ENCODE results near the gene MYRF. TPM values are rescaled to one million over a fixed set of nuclear protein-coding genes. Genes with fewer than 3 reads are reported as not detected.

The MYRF gene
- 0.30 and 0.35 TPM in 2 replicates for total RNA-seq (2014; rRNA removed; shearing (Covaris generic))
- 2.4 and 4.8 TPM in 2 replicates for polyA plus RNA-seq (2014; cell fraction: nucleus; rRNA removed)

DNA sequence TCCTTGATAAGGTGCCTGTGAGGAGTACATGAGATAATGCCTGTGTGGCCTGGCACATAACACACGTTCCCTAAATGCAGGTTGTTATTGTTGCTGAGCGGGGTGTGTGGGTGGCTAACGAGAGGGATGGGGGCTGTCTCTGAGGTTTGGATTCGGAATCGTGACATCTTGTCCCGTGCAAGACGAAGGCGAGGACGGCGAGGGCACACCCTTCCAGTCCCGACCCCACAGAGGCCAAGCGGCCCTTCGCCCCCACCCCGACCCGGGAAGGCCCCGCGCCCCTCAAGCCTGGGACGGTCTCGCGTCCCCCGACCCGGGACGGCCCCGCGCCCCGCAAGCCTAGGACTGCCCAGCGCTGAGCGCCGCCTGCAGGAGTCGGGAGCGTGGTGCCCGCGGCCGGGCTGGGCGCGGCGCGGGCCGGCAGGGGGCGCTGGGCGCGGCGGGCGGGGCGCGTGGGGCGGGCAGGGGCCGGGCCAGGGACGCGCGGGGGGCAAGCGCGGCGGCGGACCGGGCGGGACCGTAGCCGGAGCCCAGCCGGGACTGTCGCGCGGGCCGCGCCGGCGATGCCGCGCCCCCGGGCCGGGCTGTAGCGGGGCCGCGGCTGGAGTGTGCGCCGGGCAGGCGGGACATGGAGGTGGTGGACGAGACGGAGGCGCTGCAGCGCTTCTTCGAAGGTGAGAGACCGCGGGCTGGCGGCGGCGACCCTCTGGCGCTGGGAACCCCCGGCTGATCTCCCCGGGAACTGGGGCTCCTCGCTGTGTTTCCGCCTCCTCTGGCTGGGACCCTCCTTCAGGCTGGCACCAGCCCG is at the start of gene MYRF:
MYRF (plus strand) TSS at position 520 of the 808 bp plus-strand sequence; CDS start at position 629, 109 bp downstream.
- peak; percentile 34 for DNase-seq (ENCODE audit: extremely low read depth, low read depth)

GRCh38 chr11:61702701-61703312 is 49.6 kb upstream of the MYRF start:
- no peak for DNase-seq (ENCODE audit: extremely low read depth, low read depth)

- no peak for DNase-seq (ENCODE audit: extremely low read depth, low read depth)
Observed at GRCh38 chr11:61704838-61705237, 47.6 kb upstream of the MYRF start.

GRCh38 chr11:61706452-61707400 is 45.7 kb upstream of the MYRF start:
- DNase-seq (ENCODE audit: extremely low read depth, low read depth), result no peak

GRCh38 chr11:61707574-61707973 is 44.9 kb upstream of the MYRF start:
- DNase-seq (ENCODE audit: extremely low read depth, low read depth), result no peak

DNA sequence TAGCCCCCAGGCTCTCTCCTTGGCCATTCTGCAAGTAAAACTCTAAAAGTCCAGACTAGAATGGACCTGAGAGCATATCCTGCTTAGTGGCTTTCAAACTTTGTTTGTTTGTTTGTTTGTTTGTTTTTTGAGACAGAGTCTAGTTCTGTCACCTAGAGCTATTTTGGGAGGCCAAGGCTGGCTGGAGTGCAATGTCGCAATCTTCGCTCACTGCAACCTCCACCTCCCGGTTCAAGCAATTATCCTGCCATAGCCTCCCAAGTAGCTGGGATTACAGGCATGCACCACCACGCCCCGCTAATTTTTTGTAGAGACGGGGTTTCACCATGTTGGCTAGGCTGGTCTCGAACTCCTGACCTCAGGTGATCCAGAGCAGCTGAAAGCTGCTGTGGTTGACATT is 43.3 kb upstream of the MYRF start:
- no peak for DNase-seq (ENCODE audit: extremely low read depth, low read depth)

DNA sequence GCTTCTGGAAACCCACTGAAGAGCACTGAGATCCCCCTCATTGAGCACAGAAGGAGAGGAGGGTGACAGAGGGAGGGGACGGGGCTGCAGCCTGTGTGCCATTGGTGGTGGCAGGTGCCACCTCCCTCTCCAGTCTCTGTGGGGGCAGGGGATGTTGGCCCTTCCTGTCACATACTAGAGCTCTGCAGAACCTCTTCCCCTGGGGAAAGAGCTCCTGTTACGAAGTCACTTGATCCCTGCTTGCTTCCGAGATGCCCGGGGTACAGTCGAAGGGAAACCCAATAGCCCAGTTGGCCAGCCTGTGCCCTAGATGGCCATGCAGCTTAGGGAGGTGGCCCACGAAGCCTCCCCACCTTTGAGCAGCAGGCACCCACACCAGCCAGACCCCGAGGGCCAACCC is 42.9 kb upstream of the MYRF start:
- no peak for DNase-seq (ENCODE audit: extremely low read depth, low read depth)

DNA sequence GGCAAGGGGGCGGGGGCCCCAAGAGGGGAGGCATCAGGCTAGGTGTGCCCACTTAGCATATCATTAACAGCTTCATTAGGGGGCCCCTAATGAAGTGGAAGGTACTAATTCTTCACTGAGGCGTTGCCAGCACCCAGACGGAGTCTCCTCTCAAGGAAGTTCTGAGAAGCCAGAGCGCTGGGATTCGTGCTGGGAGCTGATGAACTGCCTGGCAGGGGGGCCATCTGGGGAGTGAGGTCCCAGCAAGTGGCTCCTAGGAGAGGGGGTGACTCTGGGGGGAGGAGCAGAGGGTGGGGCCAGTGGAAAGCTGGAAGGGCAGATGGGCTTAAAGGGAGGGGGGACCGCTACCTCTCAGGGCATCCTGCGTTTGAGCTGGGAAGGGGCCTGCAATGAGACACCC is 42.4 kb upstream of the MYRF start:
- DNase-seq (ENCODE audit: extremely low read depth, low read depth), result no peak

DNA sequence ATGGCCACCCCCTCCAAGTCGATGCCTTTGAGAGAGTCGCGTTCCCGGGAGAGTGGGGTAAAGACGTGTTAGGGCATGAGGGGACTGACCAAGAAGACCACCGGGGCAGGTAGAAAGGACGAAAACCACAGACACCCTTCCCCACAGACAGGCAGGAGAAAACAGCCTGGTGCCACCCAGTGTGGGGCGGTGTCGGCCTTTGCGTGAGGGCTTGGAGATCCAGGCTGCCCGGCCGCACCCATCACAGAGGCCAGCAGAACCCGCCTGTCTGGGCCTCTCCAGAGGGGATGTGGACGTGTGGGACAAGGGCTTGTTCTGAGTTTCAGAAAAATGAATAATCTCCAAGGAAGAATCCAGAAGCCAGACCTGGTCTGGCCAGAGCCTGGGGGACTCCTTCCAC is 41.4 kb upstream of the MYRF start:
- DNase-seq (ENCODE audit: extremely low read depth, low read depth), result no peak

GRCh38 chr11:61711498-61711897 is 40.9 kb upstream of the MYRF start:
- DNase-seq (ENCODE audit: extremely low read depth, low read depth), result no peak

DNA sequence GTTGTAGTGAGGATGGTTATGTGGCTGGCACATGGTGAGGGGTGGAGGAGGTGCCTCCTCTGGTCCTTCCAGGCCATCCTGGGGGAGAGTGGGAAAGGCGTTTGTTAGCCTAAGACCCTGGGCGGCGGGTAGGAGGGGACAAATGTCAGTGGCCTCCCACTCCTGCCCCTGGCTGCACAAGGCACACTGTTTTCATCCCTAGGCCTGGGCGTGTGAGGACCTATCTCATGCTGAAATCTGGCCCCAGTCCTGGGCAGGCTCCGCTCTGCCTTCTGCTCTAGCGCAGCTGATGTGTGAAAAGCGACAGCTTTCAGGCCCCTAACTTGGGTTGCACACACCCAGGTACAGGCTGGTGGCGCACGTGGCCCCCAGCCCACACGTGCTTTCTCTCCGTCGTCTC is 40.1 kb upstream of the MYRF start:
- DNase-seq (ENCODE audit: extremely low read depth, low read depth), result no peak

DNA sequence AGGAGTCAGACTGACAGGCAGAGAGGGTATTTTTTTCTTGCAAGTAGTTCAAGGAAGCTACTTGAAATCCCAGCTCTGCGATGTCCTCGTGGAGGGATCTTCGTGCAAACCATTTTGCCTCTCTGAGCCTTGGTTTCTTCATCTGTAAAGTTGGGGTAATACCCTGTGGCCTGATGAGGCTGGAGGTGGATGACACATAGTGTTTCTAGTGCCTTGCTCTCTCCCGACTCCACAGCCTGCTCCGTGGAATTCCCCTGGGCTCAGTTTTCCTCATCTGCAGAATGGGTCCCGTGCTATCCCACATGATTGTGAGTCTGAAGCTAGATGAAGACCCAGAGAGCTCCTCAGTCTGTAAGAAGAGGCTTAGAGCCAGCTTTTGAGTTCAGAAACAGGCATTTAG is 39.6 kb upstream of the MYRF start:
- no peak for DNase-seq (ENCODE audit: extremely low read depth, low read depth)

- no peak for DNase-seq (ENCODE audit: extremely low read depth, low read depth)
Observed at GRCh38 chr11:61713464-61713863, 39.0 kb upstream of the MYRF start.

- DNase-seq (ENCODE audit: extremely low read depth, low read depth), result no peak
Observed at GRCh38 chr11:61713906-61714305, 38.5 kb upstream of the MYRF start.

GRCh38 chr11:61714316-61714715 is 38.1 kb upstream of the MYRF start:
- no peak for DNase-seq (ENCODE audit: extremely low read depth, low read depth)

DNA sequence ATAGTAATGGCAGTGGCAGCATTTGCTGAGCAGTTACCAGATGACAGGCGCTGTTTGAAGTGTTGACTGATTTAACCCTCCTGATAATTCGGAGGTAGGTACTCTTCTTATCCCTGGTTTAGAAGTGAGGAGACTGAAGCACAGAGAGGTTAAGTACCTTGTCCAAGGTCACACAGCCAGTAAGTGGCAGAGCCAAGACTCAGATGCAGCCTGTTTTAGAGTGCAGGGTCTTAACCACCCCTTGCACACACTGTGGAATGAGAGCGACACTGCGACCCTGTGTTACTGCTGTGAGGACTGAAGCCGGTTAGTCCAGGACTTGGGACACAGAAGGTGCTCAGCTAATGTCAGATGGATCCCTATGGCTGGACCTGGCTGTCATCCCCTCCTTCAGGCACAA is 37.5 kb upstream of the MYRF start:
- no peak for DNase-seq (ENCODE audit: extremely low read depth, low read depth)

DNA sequence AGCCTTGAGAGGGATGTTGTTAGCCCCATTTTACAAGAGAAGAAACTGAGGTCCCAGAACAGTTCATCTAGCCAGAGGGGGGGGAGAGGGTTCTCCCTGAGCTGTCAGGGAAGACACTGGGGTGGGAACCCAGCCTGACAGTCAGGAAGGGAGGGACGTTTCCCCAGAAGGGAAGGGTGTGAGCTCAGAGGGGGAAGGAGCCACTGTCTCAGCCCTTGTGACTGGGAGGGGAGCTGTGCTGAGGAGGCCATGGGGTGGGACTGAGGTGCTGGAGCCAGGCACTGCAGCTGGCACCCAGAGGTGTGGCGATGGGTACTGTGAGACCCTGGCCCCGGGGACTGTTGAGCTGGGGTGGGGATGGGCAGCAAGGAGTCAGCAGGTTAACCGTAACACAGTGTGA is 36.6 kb upstream of the MYRF start:
- DNase-seq (ENCODE audit: extremely low read depth, low read depth), result no peak

DNA sequence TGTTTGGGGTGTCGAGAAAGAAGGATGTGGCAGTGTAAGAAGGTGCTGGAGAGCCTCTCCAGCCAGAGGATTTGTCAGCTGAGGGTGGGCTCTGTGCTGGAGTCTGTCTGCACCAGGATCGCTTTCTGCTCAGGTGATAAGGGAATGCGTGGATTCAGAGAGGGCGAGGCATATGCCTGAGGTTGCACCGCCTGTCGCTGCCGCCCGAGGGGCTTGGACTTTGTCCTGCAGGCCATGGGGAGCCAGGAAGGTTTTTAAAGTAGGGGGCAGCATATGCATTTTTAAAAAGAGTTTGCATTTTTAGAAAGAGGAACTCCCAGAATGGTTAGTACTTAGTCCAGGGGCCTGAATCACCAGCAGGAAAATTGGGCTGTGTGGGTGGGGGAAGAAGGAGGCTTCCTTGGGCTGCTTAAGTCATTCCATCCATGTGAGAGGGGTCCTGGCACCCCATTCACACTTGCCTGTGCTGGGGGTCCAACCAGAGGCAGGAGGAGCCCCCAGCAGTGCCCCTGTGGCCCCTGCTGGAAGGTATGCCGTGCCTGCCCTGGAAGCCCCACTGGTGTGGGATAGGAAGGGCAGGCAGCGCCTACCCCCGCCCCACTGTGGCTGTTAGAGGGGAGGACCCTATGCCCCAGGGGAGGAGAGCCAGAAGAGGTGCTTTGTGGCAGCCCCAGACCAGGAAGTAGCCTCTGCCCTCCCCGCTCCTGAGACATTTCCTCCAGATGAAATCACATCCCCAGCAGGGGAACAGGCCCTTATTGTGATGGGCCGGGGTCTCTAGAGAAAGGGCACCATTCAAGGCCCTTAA is 35.8 kb upstream of the MYRF start:
- DNase-seq (ENCODE audit: extremely low read depth, low read depth), result no peak

DNA sequence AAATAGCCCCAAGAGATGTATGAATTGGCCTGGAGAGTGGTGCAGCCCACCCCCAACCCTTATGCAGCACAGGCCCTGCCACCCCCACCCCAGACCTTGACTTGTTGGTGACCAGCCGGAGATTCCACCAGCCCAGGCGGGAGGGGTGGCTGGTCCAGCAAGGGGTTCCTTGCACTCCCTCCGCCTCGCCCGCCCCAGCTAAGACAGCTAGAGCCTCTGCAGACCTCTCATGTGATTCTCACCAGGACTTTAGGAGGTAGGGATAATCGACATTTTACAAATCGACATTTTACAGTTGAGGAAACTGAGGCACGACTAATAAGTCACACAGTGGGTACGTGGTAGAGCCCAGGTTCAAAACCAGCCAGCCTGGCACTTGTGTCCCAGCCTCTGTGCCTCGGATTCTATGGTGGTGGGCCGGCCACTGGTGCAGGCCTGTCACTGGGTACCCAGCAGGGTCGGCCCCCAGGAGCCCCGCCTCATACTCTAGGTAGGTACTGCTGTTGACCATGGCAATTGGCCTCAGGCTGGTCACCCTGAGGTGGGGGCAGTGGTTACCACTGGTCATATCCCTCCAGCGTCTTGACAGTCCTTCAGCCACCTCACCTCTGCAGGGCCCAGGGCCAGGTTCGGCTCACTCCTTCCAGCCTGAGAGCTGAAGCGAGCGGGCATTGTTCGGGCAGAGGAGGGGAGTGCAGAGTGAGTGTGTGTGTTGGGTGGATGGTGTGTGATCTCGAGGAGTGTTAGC is 35.0 kb upstream of the MYRF start:
- DNase-seq (ENCODE audit: extremely low read depth, low read depth), result no peak

Measured in NCI-H460 (cell line).